Right lobe of liver (tissue), 4 donors: Measurements from ENCODE around the gene TMC2.

Experiments
- CTCF ChIP-seq, 4 donors: fragments of 200-600 bp in 3 of 4; fragments of 450-650 bp in 1 of 4; IDR thresholded peaks; one replicate each; pipeline versions ENCODE4 v1.5.1 to v1.8.0; 2016 to 2022; ENCODE audit warnings: antibody characterized with exemption in 4 of 4, mild to moderate bottlenecking in 2 of 4
- POLR2A ChIP-seq: fragments of 450-650 bp; IDR thresholded peaks from one replicate; pipeline ENCODE4 v1.6.1; 2017; ENCODE audit warnings: antibody characterized with exemption, mild to moderate bottlenecking
- donor health status: DM: no; HTN: no; CAD: no.
- donor health status: DM: no; HTN: no; CAD: no.
- donor health status: DM: no; HTN: yes; CAD: no.

DNA sequence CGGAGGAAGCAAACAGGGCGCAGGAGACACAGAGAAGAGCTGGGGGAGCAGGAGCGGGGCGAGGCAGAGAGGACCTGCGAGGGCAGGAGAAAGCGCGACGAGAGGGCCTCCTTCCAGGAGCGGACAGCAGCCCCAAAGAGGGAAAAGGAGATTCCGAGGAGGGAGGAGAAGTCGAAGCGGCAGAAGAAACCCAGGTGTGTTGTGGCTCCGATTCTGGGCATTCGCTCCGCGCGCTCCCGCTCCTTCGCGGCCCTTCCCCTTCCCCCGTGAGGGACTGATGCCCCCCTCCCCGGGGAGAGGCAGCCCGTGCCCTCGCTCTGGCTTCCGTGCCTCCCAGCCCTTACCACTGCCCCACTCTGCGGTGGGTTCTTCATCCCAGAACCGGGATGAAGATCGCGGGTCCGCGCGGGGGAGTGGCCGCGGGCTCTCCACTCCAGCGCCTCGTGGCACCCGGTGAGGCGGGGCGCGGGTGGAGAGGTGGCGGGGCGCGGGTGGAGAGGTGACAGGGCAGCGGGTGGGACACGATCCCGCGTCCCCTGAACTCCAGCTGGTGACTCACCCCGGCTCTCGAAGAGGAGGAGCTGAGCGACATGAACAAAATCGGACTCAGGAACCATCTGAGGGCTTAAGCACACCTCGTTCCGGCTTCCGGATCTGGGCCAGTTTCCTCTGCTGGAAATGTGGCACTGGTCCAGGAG lies 22.4 kb downstream of the TMC2 start:
- TF ChIP-seq CTCF (IDR thresholded peaks at IDR 0.05) = no peak
- no peak for TF ChIP-seq POLR2A
